Neural progenitor cell (in vitro differentiated cells): ENCODE data around the gene AMBRA1. TPM values are rescaled to one million over a fixed set of nuclear protein-coding genes. Genes with fewer than 3 reads are reported as not detected.

Source experiments
- DNase-seq: peaks from one replicate; pipeline ENCODE4 v3.0.0-alpha.2; 2016; ENCODE audit warnings: low spot score
- H2AFZ ChIP-seq: fragments of 200-600 bp; sonication (generic); replicated peaks from 2 replicates; pipeline ENCODE4 v1.6.1; 2016; ENCODE audit warnings: antibody characterized with exemption
- H3F3A ChIP-seq: fragments of 200-600 bp; sonication (generic); 2 replicates; pipeline ENCODE4 v1.6.1; 2016; ENCODE audit warnings: antibody characterized with exemption, low read depth
- H3K27ac ChIP-seq: fragments of 200-600 bp; sonication (generic); 2 replicates; pipeline ENCODE4 v1.5.1; 2016; ENCODE audit warnings: mild to moderate bottlenecking
- H3K27me3 ChIP-seq: fragments of 200-600 bp; sonication (generic); 2 replicates; pipeline ENCODE4 v1.6.1; 2016; ENCODE audit warnings: mild to moderate bottlenecking, moderate library complexity
- H3K36me3 ChIP-seq: fragments of 200-600 bp; sonication (generic); 2 replicates; pipeline ENCODE4 v1.5.1; 2016
- H3K4me1 ChIP-seq: fragments of 200-600 bp; sonication (generic); 2 replicates; pipeline ENCODE4 v1.6.1; 2016; ENCODE audit warnings: mixed run types
- H3K4me2 ChIP-seq: fragments of 200-600 bp; sonication (generic); 2 replicates; pipeline ENCODE4 v1.6.1; 2016
- H3K4me3 ChIP-seq: fragments of 200-600 bp; sonication (generic); 2 replicates; pipeline ENCODE4 v1.5.1; 2016
- H3K79me2 ChIP-seq: fragments of 200-600 bp; sonication (generic); 2 replicates; pipeline ENCODE4 v1.6.1; 2016; ENCODE audit warnings: low read depth
- H3K9ac ChIP-seq: fragments of 200-600 bp; sonication (generic); 2 replicates; pipeline ENCODE4 v1.6.1; 2016
- H3K9me3 ChIP-seq: fragments of 200-600 bp; sonication (generic); 2 replicates; pipeline ENCODE4 v1.5.1; 2016; ENCODE audit warnings: low read depth
- H4K20me1 ChIP-seq: fragments of 200-600 bp; sonication (generic); 2 replicates; pipeline ENCODE4 v1.6.1; 2016; ENCODE audit warnings: low read depth
- H3K27ac Mint-ChIP-seq: 3 replicates; pipeline ENCODE4 v1.8.0; 2021; ENCODE audit warnings: mixed read lengths
- H3K27me3 Mint-ChIP-seq: 2 replicates; pipeline ENCODE4 v1.8.0; 2022; ENCODE audit warnings: low read depth, mild to moderate bottlenecking, inconsistent platforms, moderate library complexity, mixed read lengths; ENCODE audit not compliant: insufficient read depth
- H3K36me3 Mint-ChIP-seq: 3 replicates; pipeline ENCODE4 v1.8.0; 2021; ENCODE audit warnings: mixed read lengths
- H3K4me1 Mint-ChIP-seq: 3 replicates; pipeline ENCODE4 v1.8.0; 2021; ENCODE audit warnings: mixed read lengths
- H3K4me3 Mint-ChIP-seq: 3 replicates; pipeline ENCODE4 v1.8.0; 2021; ENCODE audit warnings: mild to moderate bottlenecking, moderate library complexity, mixed read lengths
- H3K9me3 Mint-ChIP-seq: 3 replicates; pipeline ENCODE4 v1.8.0; 2020; ENCODE audit warnings: mixed read lengths
- CTCF ChIP-seq: fragments of 200-600 bp; sonication (generic); IDR thresholded peaks from 2 replicates; pipeline ENCODE4 v1.5.1; 2017; ENCODE audit warnings: antibody characterized with exemption, mild to moderate bottlenecking
- EZH2 ChIP-seq: fragments of 200-600 bp; sonication (generic); IDR thresholded peaks from 2 replicates; pipeline ENCODE4 v1.6.1; 2017; ENCODE audit warnings: antibody characterized with exemption, mild to moderate bottlenecking, moderate library complexity
- EZH2phosphoT487 ChIP-seq: fragments of 200-600 bp; sonication (generic); IDR thresholded peaks from 2 replicates; pipeline ENCODE4 v1.6.1; 2017; ENCODE audit warnings: antibody characterized with exemption
- total RNA-seq: library from RNA; depleted of rRNA; stranded (reverse); fragments of >200 nt; gene quantifications from 2 replicates; pipeline ENCODE4 v1.2.3, GENCODE V29; 2015; ENCODE audit warnings: low replicate concordance

AMBRA1 gene
- total RNA-seq, 1 donor from 2014 or later: 20.7 TPM

GRCh38 chr11:46512261-46512881 is 81.5 kb downstream of the AMBRA1 start:
- H4K20me1 ChIP-seq: peaks cover 35% of the 10 kb centered on the region
- H3K9me3 Mint-ChIP-seq: no peaks in the 10 kb centered on the region
- H3K9ac ChIP-seq: no peak overlapping the region
- no peaks in the 10 kb centered on the region for H3K36me3 ChIP-seq
- no peak overlapping the region for H3K4me2 ChIP-seq
- H3K79me2 ChIP-seq: peaks cover 33% of the 10 kb centered on the region
- no peak for DNase-seq
- H3K4me3 ChIP-seq: no peak overlapping the region
- peaks cover 7% of the 10 kb centered on the region for H3K4me1 Mint-ChIP-seq
- no peaks in the 10 kb centered on the region for H3K27me3 ChIP-seq
- H3K4me3 Mint-ChIP-seq: no peak overlapping the region
- no peak overlapping the region for H2AFZ ChIP-seq
- H3K27me3 Mint-ChIP-seq: no peaks in the 10 kb centered on the region
- TF ChIP-seq EZH2 (no peak), EZH2phosphoT487 (no peak), CTCF (no peak)
- peaks cover 15% of the 10 kb centered on the region for H3K36me3 Mint-ChIP-seq
- H3K9me3 ChIP-seq: no peaks in the 10 kb centered on the region
- no peak overlapping the region for H3K27ac Mint-ChIP-seq
- no peak overlapping the region for H3K27ac ChIP-seq
- peaks cover 3% of the 10 kb centered on the region for H3K4me1 ChIP-seq
- no peaks in the 10 kb centered on the region for H3F3A ChIP-seq

- no peaks in the 10 kb centered on the region for H3F3A ChIP-seq
- no peak overlapping the region for H3K4me3 ChIP-seq
- Mint-ChIP-seq H3K4me3 (no peak overlapping the region), H3K9me3 (no peaks in the 10 kb centered on the region), H3K36me3 (peaks cover 18% of the 10 kb centered on the region), H3K27me3 (no peaks in the 10 kb centered on the region), H3K27ac (no peak overlapping the region), H3K4me1 (peaks cover 8% of the 10 kb centered on the region)
- no peak overlapping the region for H2AFZ ChIP-seq
- peaks cover 34% of the 10 kb centered on the region for H4K20me1 ChIP-seq
- no peaks in the 10 kb centered on the region for H3K9me3 ChIP-seq
- TF ChIP-seq EZH2: no peak
- TF ChIP-seq CTCF: no peak
- TF ChIP-seq EZH2phosphoT487: no peak
- H3K36me3 ChIP-seq: no peaks in the 10 kb centered on the region
- no peak overlapping the region for H3K4me2 ChIP-seq
- H3K9ac ChIP-seq: no peak overlapping the region
- H3K27me3 ChIP-seq: no peaks in the 10 kb centered on the region
- H3K4me1 ChIP-seq: peaks cover 3% of the 10 kb centered on the region
- no peak for DNase-seq
- H3K79me2 ChIP-seq: peaks cover 31% of the 10 kb centered on the region
- no peak overlapping the region for H3K27ac ChIP-seq
Observed at GRCh38 chr11:46511342-46511741, 82.5 kb downstream of the AMBRA1 start.

- Mint-ChIP-seq H3K4me1 (peaks cover 5% of the 10 kb centered on the region), H3K4me3 (no peak overlapping the region), H3K36me3 (peaks cover 18% of the 10 kb centered on the region), H3K27ac (peak overlapping the region; percentile 27), H3K27me3 (no peaks in the 10 kb centered on the region), H3K9me3 (no peaks in the 10 kb centered on the region)
- no peak for TF ChIP-seq EZH2
- TF ChIP-seq EZH2phosphoT487: no peak
- no peak for TF ChIP-seq CTCF
- Histone ChIP-seq H3K4me1 (no peaks in the 10 kb centered on the region), H3F3A (no peaks in the 10 kb centered on the region), H3K27ac (no peak overlapping the region), H3K27me3 (no peaks in the 10 kb centered on the region), H2AFZ (no peak overlapping the region), H3K9me3 (no peaks in the 10 kb centered on the region), H3K36me3 (no peaks in the 10 kb centered on the region), H4K20me1 (peaks cover 14% of the 10 kb centered on the region), H3K4me2 (no peak overlapping the region), H3K4me3 (no peak overlapping the region), H3K9ac (no peak overlapping the region), H3K79me2 (peaks cover 16% of the 10 kb centered on the region)
- no peak for DNase-seq
Observed at GRCh38 chr11:46508360-46508759, 85.5 kb downstream of the AMBRA1 start.
